ENCODE results near the gene PIP5K1A.
A peak's percentile ranks its signal among the peaks of the same experiment; 100 is the strongest.
"Not testable (repeated sequence)": the region's sequence is repeated elsewhere in the genome, so short reads cannot be mapped to it uniquely, and the experiment has no call there.

The PIP5K1A gene

DNA sequence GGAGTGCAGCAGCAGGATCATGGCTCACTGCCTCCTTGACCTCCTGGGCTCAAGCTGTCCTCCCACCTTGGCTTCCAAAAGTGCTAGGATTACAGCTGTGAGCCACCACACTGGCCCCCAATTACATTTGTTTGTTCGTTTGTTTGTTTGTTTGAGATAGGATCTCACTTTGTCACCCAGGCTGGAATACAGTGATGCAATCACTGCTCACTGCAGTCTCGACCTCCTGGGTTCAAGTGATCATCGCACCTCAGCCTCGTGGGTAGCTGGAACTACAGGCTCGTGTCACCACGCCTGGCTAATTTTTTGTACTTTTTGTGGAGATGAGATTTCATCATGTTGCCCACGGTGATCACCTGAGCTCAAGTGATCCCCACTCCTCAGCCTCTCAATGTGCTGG is 6.3 kb upstream of the PIP5K1A start:
- no peak for DNase-seq (ENCODE audit: extremely low read depth, low read depth)
- no peak for TF ChIP-seq CTCF (IDR thresholded peaks at IDR 0.05; ENCODE audit: low read depth, low read length)

GRCh38 chr1:151193304-151193703 is 5.0 kb upstream of the PIP5K1A start:
- no peak for TF ChIP-seq CTCF (IDR thresholded peaks at IDR 0.05; ENCODE audit: low read depth, low read length)

DNA sequence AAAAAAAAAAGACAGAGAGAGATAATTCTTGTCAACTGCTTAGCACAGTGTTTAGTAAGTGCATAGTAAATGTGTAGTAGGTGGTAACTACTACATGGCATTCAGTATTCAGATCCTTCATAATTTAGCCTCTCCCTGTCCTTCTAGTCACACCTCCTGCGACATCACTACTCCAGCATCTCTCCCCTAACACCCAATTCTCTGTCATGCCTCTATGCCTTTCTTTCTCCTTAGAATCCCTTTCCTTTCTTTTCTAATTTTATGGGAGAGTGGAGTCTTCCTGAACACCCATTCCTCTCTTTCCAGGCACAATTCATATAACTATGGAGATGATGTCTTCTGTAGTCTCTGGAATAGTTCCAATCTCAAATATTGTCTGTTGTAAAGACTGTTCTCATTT is 4.5 kb upstream of the PIP5K1A start:
- DNase-seq (ENCODE audit: extremely low read depth, low read depth) = no peak
- no peak for TF ChIP-seq CTCF (IDR thresholded peaks at IDR 0.05; ENCODE audit: low read depth, low read length)

More at GRCh38 chr1:151193304-151193703, 5.0 kb upstream of the PIP5K1A start:
- no peak for DNase-seq (ENCODE audit: extremely low read depth, low read depth)

GRCh38 chr1:151194894-151195594 is 3.3 kb upstream of the PIP5K1A start:
- peak; percentile 58 for DNase-seq (ENCODE audit: extremely low read depth, low read depth)

- TF ChIP-seq CTCF (IDR thresholded peaks at IDR 0.05; ENCODE audit: low read depth, low read length) = peak; percentile 60
- DNase-seq (ENCODE audit: extremely low read depth, low read depth) = peak; percentile 66
Observed at GRCh38 chr1:151196292-151196800, 2.0 kb upstream of the PIP5K1A start.

- TF ChIP-seq CTCF (IDR thresholded peaks at IDR 0.05; ENCODE audit: low read depth, low read length) = no peak
- DNase-seq (ENCODE audit: extremely low read depth, low read depth) = no peak
Observed at GRCh38 chr1:151197863-151198253, 494 bp upstream of the PIP5K1A start.

GRCh38 chr1:151199873-151200581 is 1.7 kb downstream of the PIP5K1A start:
- no peak for TF ChIP-seq CTCF (IDR thresholded peaks at IDR 0.05; ENCODE audit: low read depth, low read length)
- peak; percentile 18 for DNase-seq (ENCODE audit: extremely low read depth, low read depth)

DNA sequence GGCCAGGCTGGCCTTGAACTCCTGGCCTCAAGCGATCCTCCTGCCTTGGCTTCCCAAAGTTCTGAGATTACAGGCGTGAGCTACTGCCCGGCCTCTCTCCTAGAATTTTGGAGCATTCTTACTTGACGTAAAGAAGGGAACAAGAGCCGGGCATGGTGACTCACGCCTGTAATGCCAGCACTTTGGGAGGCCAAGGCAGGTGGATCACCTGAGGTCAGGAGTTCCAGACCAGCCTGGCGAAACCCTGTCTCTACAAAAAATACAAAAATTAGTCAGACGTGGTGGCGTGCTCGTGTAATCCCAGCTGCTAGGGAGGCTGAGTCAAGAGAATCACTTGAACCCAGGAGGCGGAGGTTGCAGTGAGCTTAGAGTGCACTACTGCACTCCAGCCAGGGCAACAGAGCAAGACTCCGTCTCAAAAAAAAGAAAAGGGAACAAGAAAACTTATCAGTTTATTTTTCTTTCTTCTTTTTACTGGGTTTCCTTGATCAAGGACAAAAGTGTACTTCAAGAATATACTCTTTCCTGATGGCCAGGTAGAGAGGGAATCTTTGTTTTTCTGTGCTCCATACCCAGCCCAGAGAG is 7.1 kb downstream of the PIP5K1A start:
- DNase-seq (ENCODE audit: extremely low read depth, low read depth) = not testable (repeated sequence)
